CD4-positive, alpha-beta T cell treated with Interleukin-4 for 1 hour (primary cell): ENCODE data around the gene NFIL3.
"Not testable (repeated sequence)": the region's sequence is repeated elsewhere in the genome, so short reads cannot be mapped to it uniquely, and the experiment has no call there.

ENCODE experiments used
- DNase-seq, 2 donors: peaks; one replicate each; pipeline ENCODE4 v3.0.0-alpha.2; 2020 to 2022

Gene NFIL3

DNA sequence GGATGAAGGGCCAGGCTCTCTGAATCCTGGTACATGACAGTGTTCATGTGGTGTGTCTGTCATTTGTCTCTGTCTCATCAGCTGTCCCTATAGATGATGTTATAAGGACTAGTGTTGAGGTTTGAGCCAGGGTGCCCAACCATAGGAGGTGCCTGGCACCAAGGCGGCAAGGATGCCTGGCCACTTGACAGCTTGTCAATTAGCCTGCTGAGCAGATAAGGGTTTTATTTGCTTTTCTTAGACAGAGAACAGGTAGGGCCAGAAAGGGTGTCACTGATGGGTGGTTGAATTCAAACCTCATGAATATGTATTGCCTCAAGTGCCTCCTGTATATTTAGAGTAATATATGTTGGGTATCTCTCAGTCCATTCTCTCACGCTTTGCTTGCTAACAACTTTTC, 31.8 kb downstream of the NFIL3 start:
- no peak for DNase-seq

DNA sequence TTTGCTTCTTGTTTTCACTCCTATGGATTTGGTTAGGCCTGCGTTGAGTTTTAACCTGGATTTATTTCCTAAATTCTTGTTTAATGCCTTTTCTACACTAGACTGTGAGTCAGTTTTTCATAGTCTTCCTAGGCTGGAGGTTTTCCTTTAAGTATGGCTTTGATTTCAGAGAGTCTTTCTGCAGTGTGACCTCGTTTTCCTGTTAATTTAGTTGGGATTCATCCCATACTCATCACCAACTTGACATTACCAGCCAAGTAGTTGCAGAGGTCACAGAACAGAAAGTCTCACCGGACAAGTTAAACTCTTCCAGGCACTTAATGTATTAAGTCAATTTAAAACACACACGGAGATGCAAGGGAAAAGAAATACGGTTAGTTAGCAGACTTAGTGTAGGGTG, 32.2 kb downstream of the NFIL3 start:
- DNase-seq = no peak

DNA sequence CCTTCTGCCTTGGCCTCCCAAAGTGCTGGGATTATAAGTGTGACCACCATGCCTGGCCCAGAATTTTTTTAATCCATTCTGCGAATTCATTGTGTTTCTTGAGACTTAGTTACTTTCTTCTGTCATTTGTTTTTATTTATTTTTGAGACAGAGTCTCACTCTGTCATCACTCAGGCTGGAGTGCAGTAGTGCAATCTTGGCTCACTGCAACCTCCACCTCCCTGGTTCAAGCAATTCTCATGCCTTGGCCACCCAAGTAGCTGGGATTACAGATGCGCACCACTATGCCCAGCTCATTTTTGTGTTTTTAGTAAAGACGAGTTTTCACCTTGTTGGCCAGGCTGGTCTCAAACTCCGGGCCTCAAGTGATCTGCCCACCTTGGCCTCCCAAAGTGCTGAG, 33.9 kb downstream of the NFIL3 start:
- DNase-seq = not testable (repeated sequence)

DNA sequence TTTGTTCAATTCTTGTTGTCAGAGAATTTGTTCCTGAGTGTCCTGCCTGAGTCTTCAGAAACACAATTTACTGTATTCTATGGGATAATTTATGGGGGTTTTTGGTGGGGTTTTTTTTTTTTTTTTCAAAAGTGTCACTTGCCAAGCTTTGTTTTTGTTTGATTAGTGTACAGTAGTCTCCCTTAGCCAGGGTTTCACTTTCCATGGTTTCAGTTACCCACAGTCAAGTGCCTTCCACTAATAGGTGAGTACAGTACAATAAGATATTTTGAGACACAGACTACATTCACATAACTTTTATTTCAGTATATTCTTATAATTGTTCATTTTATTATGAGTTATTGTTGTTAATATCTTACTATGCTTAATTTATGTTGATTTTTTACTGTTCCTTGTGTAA, 36.9 kb downstream of the NFIL3 start:
- no peak for DNase-seq

DNA sequence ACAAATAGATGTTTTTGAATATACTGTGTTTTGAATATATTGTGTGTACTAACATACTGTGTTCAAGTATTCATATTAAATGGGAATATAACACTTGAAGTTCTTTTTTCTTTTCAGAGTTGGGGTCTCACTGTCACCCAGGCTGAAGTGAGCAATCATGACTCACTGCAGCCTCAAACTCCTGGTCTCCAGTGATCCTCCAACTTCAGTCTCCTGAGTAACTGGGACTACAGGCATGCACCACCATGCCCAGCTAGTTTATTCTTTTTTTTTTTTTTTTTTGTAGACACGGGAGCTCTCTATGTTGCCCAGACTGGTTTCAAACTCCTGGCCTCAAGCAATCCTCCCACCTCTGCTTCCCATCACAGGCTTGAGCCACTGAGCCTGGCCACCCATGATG, 38.7 kb downstream of the NFIL3 start:
- DNase-seq = no peak

DNA sequence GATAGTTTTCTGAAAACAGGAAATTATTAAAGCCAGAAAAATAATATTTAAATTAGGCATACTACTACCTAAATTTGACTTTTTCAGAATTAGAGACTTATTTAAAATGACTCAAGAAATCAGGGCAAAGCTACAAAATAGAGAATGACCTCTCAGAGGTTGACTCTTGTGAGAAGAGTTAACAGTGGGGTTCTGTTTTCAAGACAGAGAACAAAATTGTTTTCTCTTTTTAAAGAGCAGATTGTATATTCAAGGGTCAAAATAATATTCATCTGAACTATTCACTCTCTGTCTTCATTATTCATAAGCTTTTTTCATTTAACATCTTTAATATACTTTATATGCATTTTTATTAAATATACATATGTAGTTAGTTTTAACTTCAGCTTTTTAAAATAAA, 40.1 kb downstream of the NFIL3 start:
- no peak for DNase-seq

DNA sequence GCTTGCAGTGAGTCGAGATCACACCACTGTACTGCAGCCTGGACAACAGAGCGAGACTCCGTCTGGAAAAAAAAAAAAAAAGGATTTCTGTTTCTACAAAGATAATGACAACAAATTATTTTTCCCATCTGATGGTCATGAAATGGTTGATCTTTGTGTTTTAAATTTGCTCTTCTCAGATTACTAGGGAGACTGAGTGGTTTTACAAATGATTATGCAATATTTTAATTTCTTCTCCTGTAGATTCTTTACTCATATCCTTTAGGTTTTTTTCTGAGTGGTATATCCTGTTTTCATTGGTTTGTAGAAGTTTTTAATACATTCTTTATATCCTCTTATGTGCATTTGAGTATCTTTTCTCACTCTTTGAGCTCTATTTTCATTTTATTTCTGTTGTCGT, 41.3 kb downstream of the NFIL3 start:
- no peak for DNase-seq

DNA sequence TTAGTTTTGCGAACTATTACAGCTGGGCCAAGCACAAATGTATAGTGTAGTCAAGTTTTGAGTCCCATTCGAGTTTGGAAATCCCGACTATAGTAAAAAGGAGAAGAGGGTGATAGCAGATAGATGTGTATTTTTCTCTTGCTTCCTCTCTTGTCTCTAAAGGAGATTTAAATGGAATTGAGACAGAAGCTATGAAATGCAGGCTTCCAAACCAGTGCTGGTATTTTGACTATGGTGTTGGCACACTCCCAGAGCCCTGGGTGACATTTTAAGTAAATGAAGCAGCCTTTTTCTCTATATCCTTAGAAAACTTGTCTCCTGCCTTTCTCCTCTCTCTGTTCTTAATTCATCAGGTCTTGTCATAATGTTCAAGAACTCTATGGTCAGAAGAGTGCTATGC, 44.2 kb downstream of the NFIL3 start:
- DNase-seq = no peak

DNA sequence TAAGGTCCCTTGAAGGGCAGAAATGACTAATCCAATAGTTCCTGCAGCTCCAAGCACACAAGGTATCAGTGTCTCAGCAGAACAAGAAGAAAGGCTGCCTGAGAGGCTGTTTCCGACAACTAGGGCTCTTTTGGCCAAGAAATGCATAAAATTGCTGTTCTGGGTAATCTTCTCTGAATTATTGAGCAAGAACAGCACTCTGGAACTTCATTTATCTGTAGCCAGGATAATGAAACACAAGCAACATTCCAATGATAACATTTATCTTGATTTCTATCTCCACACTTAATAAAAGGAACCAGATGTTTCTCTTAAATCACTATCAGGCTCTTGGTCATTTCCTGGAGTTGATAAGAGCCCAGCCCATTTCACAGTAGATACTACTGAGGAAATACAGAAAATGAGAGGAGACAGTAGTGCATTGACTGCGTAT, 44.9 kb downstream of the NFIL3 start:
- no peak for DNase-seq

DNA sequence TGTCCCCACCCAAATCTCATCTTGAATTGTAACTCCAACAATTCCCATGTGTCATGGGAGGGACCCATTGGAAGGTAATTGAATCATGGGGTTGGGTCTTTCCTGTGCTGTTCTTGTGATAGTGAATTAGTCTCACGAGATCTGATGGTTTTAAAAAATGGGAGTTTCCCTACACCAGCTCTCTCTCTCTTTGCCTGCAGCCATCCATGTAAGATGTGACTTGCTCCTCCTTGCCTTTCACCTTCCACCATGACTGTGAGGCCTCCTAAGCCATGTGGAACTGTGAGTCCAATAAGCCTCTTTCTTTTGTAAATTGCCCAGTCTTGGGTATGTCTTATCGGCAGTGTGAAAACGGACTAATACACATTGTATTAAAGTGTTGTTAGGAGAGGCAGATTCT, 45.6 kb downstream of the NFIL3 start:
- DNase-seq = not testable (repeated sequence)

DNA sequence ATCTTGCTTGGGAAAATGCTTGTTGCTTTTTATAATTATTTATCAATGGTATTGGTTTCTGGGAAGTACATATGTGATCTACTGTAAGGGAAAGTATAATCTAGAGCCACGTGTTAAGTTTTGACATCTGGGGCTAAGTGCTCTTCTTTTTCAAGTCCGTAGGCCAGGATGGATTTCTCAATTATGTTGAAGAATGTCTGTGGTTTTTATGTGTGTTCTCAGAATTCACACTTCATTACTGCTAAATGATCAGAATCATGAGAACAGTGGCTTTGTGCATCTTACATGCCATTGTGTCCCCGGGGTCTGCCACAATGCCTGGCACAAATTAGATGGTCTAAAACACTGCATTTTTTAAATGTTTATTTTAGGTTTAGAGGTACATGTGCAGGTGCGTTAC, 47.4 kb downstream of the NFIL3 start:
- DNase-seq = no peak

DNA sequence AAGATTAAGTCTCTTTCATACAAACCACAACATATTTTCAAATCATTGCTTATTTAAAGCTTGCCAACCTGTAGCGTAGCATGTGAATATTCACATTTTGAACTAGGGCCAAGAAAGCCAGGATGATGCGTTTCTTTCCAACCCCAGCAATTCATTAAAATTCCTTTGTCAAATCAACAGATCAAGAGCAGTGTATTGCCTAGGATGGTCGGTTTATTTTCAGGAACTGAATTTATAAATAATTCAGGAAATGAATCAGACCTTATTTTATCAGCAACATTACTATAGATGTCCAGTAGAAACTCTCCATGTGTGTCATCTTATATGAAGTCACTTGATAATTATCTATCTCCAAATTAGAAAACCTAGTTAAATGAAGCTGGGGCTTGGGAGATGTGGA, 48.7 kb downstream of the NFIL3 start:
- no peak for DNase-seq

DNA sequence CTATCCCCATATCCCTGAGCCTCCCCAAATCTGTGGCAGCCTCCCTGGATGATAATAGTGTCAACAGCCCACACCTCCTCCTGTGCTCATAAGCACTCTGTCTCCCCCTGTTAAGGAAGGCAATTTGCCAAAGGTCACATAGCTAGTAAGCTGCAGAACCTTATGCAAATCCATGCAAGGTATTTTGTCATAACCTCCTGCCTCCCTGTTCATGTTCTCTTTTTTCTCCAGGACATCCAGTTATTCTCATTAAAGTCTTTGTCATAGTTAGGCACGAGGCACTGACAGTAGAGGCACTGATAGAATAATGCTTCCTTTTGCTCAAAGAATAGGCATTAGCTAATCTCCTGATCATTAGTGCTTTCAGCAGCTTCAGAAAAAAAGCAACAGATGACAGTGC, 51.7 kb downstream of the NFIL3 start:
- DNase-seq = no peak

DNA sequence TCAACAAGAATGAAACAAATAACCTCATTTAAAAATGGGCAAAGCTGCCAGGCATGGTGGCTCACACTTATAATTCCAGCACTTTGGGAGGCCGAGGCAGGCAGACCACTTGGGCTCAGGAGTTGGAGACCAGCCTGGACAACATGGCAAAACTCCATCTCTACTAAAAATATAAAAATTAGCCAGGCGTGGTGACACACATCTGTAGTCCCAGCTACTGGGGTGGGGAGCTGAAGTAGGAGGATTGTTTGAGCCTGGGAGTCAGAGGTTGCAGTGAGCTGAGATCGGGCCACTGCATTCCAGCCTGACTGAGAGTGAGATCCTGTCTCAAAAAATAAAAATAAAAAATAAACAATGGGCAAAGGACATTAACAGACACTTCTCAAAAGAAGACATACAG, 53.6 kb downstream of the NFIL3 start:
- not testable (repeated sequence) for DNase-seq

DNA sequence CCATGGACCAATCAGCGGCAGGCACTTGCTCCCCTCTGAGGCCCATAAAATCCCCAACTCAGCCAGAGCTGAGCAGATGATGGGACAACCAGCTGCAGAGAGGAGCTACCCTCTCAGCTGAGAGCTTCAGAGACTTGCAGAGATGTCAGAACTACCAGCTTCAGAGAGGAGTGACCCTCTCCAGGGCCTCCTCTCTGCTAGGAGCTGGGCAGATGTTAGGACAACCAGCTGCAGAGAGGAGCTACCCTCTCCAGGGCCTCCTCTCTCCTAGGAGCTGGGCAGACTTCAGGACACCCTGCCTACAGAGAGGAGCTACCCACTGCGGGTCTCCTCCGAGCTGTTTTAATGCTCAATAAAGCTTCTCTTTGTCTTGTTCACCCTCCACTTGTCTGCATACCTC, 58.9 kb downstream of the NFIL3 start:
- DNase-seq = no peak

DNA sequence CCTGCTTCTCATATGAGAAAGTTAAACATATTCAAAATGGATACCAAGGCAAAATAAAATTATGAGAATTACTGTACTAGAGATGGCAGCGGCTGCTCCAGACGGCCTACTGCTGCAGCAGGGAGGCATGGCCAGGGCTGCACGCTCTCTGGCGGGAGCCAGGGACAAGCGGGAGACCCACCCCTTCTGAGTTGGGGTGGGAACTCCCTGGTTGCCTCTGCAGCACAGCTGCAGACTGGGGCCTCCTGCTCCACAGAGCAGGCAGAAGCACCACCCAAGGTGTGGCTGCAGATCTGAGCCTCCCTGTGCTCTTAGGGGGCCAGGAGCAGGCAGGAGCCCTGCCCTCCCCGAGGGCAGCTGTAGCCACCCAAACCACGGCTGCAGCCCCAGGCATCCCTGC, 59.6 kb downstream of the NFIL3 start:
- no peak for DNase-seq

DNA sequence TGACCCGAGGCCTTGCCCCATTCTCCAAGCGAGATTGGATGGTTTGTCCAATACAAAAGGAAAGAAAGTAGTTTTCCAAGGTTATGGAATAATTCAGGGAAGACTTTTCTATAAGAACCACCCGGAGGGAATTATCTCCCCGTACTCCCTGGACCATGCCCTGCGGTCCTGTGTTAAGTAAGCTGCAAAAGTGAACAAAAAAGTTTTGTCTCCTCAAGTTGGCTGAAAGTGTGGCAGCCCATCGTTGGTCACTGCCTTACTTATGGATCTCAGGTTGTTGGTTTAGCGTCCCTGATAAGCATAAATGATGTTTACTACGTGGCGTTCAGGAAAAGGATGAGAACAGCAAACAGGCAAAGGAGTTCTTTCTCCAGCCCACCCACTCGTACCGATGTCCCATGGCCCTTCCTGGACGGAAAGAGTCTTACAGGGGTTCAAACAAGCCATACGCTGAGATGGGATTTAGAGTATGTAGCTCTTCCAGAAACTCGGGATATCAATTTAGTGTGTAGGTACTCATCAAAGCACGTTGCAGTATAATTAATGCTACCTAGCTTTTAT, 61.5 kb downstream of the NFIL3 start:
- DNase-seq = no peak

DNA sequence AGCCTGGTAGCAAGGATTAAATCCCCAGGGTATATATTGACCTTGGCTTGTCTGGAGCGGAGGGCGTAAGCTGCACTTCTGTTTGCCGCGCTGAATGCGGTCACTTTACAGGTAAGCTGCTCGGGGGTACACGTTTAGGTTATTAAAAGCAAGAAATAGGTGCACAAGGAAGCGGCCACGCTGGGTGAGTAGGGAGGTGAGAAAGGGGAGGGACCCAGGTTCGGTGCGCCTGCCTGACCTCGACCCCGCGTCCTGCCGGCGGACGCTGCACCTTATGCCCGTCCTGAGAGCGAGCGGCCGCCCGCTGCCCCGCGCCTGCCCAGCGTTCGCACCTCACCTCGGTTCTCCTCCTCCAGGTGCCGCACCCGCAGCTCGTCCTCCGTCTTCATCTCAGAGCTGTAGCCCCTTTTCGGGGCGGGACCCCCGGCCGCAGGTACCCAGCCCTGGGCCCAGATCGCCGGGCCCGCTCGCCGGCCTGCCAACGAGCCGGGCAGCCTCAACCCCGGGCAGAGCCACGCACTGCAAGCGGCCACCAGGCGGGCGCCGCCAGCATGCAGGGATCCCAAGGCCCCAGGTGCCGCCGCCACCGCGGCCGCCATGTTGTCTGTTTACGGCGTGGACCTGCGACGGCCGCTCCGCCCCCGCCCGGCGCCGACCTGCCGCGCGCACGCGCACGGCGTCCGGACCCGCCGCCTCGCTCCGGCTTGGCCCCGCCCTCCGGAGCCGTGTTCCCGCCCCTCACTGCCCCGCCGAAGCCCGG, 62.2 kb downstream of the NFIL3 start, which contains the start of gene AUH:
TSS of gene AUH (minus strand) at position 628 of the 760 bp plus-strand sequence. CDS start at position 599, 29 bp downstream.
- peak; percentile 87 to 89 for DNase-seq

DNA sequence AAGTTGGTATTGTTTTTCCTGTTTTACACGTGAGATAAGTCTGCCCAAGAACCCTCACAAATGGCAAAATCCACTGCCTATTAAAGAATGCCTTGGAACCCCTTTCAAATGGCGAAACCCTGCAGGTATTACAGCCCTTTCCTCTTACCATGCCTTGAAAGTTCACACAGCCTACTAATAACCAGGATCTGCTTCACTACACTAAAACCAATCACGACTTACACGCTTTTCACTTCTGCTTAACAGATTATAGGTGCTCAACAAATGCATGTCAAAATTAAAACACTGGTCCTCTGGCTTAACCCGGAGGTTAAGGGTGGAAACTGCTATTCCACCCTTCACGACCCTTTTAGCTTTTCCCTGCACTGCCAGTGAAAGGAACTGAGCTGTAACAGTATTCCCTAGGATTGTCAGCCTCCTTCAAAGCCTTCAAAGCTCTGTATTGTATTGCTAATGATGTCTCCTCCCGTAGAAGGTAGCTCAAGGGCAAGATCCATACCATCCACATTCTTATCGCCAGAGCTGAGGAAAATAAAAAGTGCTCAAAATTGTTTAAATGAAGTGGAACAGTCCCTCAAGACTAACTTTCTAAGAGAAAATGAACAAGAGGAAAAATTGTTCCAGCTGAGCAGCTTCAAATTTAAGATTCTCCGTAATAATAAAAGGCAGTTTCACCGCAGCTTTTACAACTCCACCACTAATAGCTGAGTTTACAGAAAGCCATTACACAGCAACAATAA, 62.9 kb downstream of the NFIL3 start:
- DNase-seq = no peak

DNA sequence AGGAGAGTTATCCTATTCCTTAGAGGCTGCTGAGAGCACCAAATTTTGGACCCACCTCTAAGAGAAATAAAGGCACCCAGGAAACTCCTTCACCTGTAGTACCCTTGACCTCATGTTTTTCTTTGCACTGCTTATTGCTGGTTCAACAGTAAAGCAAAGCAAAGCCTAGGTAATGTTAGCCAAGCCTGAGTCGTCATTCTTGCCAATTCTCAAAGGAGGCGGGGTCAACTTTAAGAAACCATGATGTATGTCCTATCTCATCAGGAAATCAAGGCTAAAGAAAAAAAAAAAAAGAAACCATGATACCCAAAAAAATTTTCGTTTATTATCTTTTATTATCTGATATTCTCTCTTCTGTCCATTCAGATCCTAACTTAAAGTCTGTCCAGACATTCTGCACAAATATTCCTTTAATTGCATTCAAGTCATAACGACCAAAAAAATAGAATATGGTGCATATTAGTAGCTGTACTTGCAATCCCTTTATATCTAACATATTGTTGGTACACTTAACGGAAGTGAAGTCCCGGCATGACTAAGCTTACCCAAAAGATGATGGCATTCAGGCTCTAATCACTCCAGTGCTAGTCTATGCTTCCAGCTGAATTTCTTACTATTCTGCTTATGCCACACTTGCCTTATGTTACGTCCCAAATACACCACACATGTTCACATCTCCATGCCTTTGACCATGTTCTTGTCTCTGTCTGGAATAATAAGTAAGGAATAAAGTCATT, 63.7 kb downstream of the NFIL3 start:
- no peak for DNase-seq

DNA sequence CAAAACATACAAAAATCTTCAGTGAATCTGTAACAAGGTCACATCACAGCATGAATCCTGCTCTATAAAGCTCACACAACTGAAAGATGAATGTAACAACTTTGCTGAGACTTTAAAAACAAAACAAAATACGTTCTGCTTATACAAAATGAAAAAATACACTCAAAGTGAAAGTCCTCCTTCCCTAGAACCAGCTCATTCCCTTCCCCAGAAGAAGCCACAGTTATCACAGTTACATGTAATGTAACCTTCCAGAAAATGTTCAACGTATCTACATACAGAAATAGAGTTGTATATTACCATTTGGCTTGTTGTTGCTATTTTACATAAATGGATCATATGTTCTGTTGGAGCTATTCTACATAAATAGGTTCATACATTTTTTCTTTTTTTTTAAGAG, 64.5 kb downstream of the NFIL3 start:
- no peak for DNase-seq
